ENCODE measurements around the gene POLR2F. TPM values are rescaled to one million over a fixed set of nuclear protein-coding genes. Genes with fewer than 3 reads are reported as not detected.
A peak's percentile ranks its signal among the peaks of the same experiment; 100 is the strongest.

POLR2F gene
- total RNA-seq, 1 donor from 2014 or later = 204 TPM

- H3K9me3 ChIP-seq = no peaks in the 10 kb centered on the region
- no peak for DNase-seq (ENCODE audit: low spot score in 2 of 2)
- H3K4me1 ChIP-seq = no peaks in the 10 kb centered on the region
- H3K27ac ChIP-seq = no peak overlapping the region
- no peak for TF ChIP-seq CTCF (IDR thresholded peaks at IDR 0.05)
- H3K4me3 ChIP-seq = no peak overlapping the region
- H3K36me3 ChIP-seq = no peaks in the 10 kb centered on the region
- intact Hi-C loops (cut with DNase I) = no loop called here
- H3K27me3 ChIP-seq = no peaks in the 10 kb centered on the region
Observed at GRCh38 chr22:37976547-37976946, 23.0 kb downstream of the POLR2F start.

- H3K9me3 ChIP-seq = no peaks in the 10 kb centered on the region
- no peaks in the 10 kb centered on the region for H3K4me1 ChIP-seq
- TF ChIP-seq CTCF (IDR thresholded peaks at IDR 0.05) = no peak
- H3K27me3 ChIP-seq = no peaks in the 10 kb centered on the region
- no peak overlapping the region for H3K27ac ChIP-seq
- intact Hi-C loops (cut with DNase I) = no loop called here
- H3K36me3 ChIP-seq = no peaks in the 10 kb centered on the region
- DNase-seq (ENCODE audit: low spot score in 2 of 2) = no peak
- H3K4me3 ChIP-seq = no peak overlapping the region
Observed at GRCh38 chr22:37979782-37980181, 26.3 kb downstream of the POLR2F start.

GRCh38 chr22:37981282-37982011, 27.9 kb downstream of the POLR2F start:
- no peak for TF ChIP-seq CTCF (IDR thresholded peaks at IDR 0.05)
- Histone ChIP-seq H3K27ac (no peak overlapping the region), H3K9me3 (no peaks in the 10 kb centered on the region), H3K27me3 (no peaks in the 10 kb centered on the region), H3K4me3 (no peak overlapping the region), H3K36me3 (no peaks in the 10 kb centered on the region), H3K4me1 (no peaks in the 10 kb centered on the region)
- intact Hi-C loops (cut with DNase I) = no loop called here
- no peak for DNase-seq (ENCODE audit: low spot score in 2 of 2)

- peaks cover 0 to 3% of the 10 kb centered on the region in 2 donors for H3K36me3 ChIP-seq
- TF ChIP-seq CTCF (IDR thresholded peaks at IDR 0.05) = no peak
- H3K9me3 ChIP-seq = no peaks in the 10 kb centered on the region
- no peaks in the 10 kb centered on the region for H3K4me1 ChIP-seq
- no peak overlapping the region for H3K4me3 ChIP-seq
- intact Hi-C loops (cut with DNase I) = no loop called here
- H3K27me3 ChIP-seq = no peaks in the 10 kb centered on the region
- no peak overlapping the region for H3K27ac ChIP-seq
- no peak for DNase-seq (ENCODE audit: low spot score in 2 of 2)
Observed at GRCh38 chr22:37982151-37982785, 28.8 kb downstream of the POLR2F start.

- no peak overlapping the region for H3K4me3 ChIP-seq
- no peaks in the 10 kb centered on the region for H3K27me3 ChIP-seq
- intact Hi-C loops (cut with DNase I) = no loop called here
- H3K9me3 ChIP-seq = no peaks in the 10 kb centered on the region
- peaks cover 0 to 3% of the 10 kb centered on the region in 2 donors for H3K36me3 ChIP-seq
- H3K4me1 ChIP-seq = no peaks in the 10 kb centered on the region
- peak in 1 of 3 experiments; percentile 10 for TF ChIP-seq CTCF (IDR thresholded peaks at IDR 0.05)
- H3K27ac ChIP-seq = no peak overlapping the region
- DNase-seq (ENCODE audit: low spot score in 2 of 2) = no peak
Observed at GRCh38 chr22:37982938-37983859, 29.7 kb downstream of the POLR2F start.

Data from ascending aorta (tissue), 2 donors.